Vagina (tissue), 2 donors: ENCODE measurements around the gene PPP1CA. TPM values are rescaled to one million over a fixed set of nuclear protein-coding genes. Genes with fewer than 3 reads are reported as not detected.

Experiments
- DNase-seq, 2 donors: peaks; one replicate each; pipeline ENCODE4 v3.0.0-alpha.2; 2017; ENCODE audit errors: extremely low spot score in 2 of 2
- H3K27ac ChIP-seq: fragments of 200-600 bp; sonication (generic); one replicate; pipeline ENCODE4 v1.5.1; 2019
- H3K27me3 ChIP-seq: fragments of 200-600 bp; sonication (generic); one replicate; pipeline ENCODE4 v1.5.1; 2019
- H3K36me3 ChIP-seq, 2 donors: fragments of 200-600 bp; sonication (generic); one replicate each; pipeline ENCODE4 v1.5.1; 2017 to 2019
- H3K4me1 ChIP-seq: fragments of 200-600 bp; sonication (generic); one replicate; pipeline ENCODE4 v1.5.1; 2019
- H3K4me3 ChIP-seq, 2 donors: fragments of 200-600 bp; sonication (generic); 1 replicate in 1 of 2; 2 replicates in 1 of 2; pipeline ENCODE4 v1.5.1; 2016 to 2019
- H3K9me3 ChIP-seq: fragments of 200-600 bp; sonication (generic); one replicate; pipeline ENCODE4 v1.5.1; 2019
- CTCF ChIP-seq, 3 experiments: fragments of 450-650 bp in 2 of 3; fragments of 200-600 bp in 1 of 3; sonication (generic) in 1 of 3; IDR thresholded peaks; one replicate each; pipeline ENCODE4 v1.5.1; 2017 to 2019; ENCODE audit warnings: antibody characterized with exemption in 3 of 3, mild to moderate bottlenecking in 2 of 3, moderate library complexity in 2 of 3
- POLR2A ChIP-seq, 2 donors: fragments of 450-650 bp; IDR thresholded peaks; one replicate each; pipeline ENCODE4 v1.6.1; 2017; ENCODE audit warnings: antibody characterized with exemption in 2 of 2, mild to moderate bottlenecking in 2 of 2, moderate library complexity in 2 of 2
- POLR2AphosphoS5 ChIP-seq, 2 donors: sonication (generic); formaldehyde crosslinking; IDR thresholded peaks; one replicate each; pipeline ENCODE4 v1.9.0; 2017; ENCODE audit warnings: antibody characterized with exemption in 2 of 2, mild to moderate bottlenecking in 2 of 2, low read depth in 1 of 2; ENCODE audit not compliant: insufficient read depth in 1 of 2
- intact Hi-C: fragments of 100-400 bp; cut with DNase I; formaldehyde crosslinking; loops from one replicate; pipeline ENCODE4 v1.15.1; 2023
- total RNA-seq: library from RNA; depleted of rRNA; stranded (reverse); fragments of >200 nt; gene quantifications from one replicate; pipeline ENCODE4 v1.2.3, GENCODE V29; 2016

The PPP1CA gene
- total RNA-seq, 1 donor from 2014 or later: 102 TPM

- TF ChIP-seq POLR2AphosphoS5 (IDR thresholded peaks at IDR 0.05; ENCODE audit: insufficient read depth in 1 of 2, low read depth in 1 of 2) (no peak), POLR2A (IDR thresholded peaks at IDR 0.05) (no peak), CTCF (IDR thresholded peaks at IDR 0.05) (no peak)
- Histone ChIP-seq H3K9me3 (no peaks in the 10 kb centered on the region), H3K27me3 (no peaks in the 10 kb centered on the region), H3K27ac (peak overlapping the region; percentile 99), H3K4me1 (peaks cover 76% of the 10 kb centered on the region), H3K4me3 (peak overlapping the region; percentile 55 to 70), H3K36me3 (no peaks in the 10 kb centered on the region)
- DNase-seq: no peak
- intact Hi-C loops: loop anchor here (10.0 kb wide), 1 partner anchor 152 kb away; the partner anchor contains the start of genes CDK2AP2 and PITPNM1
These were observed 48.9 kb downstream of the PPP1CA start for GRCh38 chr11:67352546-67353316.

- Histone ChIP-seq H3K27me3 (no peaks in the 10 kb centered on the region), H3K9me3 (no peaks in the 10 kb centered on the region), H3K4me1 (peaks cover 70% of the 10 kb centered on the region), H3K27ac (peak overlapping the region; percentile 99), H3K36me3 (no peaks in the 10 kb centered on the region), H3K4me3 (no peak overlapping the region)
- peak in 1 of 2 donors; percentile 48 for TF ChIP-seq POLR2AphosphoS5 (IDR thresholded peaks at IDR 0.05; ENCODE audit: insufficient read depth in 1 of 2, low read depth in 1 of 2)
- TF ChIP-seq POLR2A (IDR thresholded peaks at IDR 0.05): no peak
- TF ChIP-seq CTCF (IDR thresholded peaks at IDR 0.05): peak; percentile 82 to 93 (median 90)
- no peak for DNase-seq
- intact Hi-C loops: loop anchor here (10.0 kb wide), 1 partner anchor 153 kb away; the partner anchor contains the start of genes CDK2AP2 and PITPNM1
These were observed 50.2 kb downstream of the PPP1CA start for GRCh38 chr11:67351275-67352005.

GRCh38 chr11:67349928-67350465 is 51.7 kb downstream of the PPP1CA start:
- Histone ChIP-seq H3K36me3 (no peaks in the 10 kb centered on the region), H3K4me1 (peaks cover 68% of the 10 kb centered on the region), H3K27me3 (no peaks in the 10 kb centered on the region), H3K4me3 (no peak overlapping the region), H3K27ac (no peak overlapping the region), H3K9me3 (no peaks in the 10 kb centered on the region)
- TF ChIP-seq POLR2AphosphoS5 (IDR thresholded peaks at IDR 0.05; ENCODE audit: insufficient read depth in 1 of 2, low read depth in 1 of 2) (no peak), POLR2A (IDR thresholded peaks at IDR 0.05) (no peak)
- intact Hi-C loops: loop anchor here (5.0 to 10.0 kb wide), 2 partner anchors 32 to 155 kb away; partner anchors contain the start of genes CDK2AP2 and PITPNM1
- DNase-seq: no peak

- Histone ChIP-seq H3K27me3 (no peaks in the 10 kb centered on the region), H3K9me3 (no peaks in the 10 kb centered on the region), H3K27ac (no peak overlapping the region), H3K36me3 (no peaks in the 10 kb centered on the region), H3K4me1 (peaks cover 64% of the 10 kb centered on the region), H3K4me3 (no peak overlapping the region)
- no peak for DNase-seq
- intact Hi-C loops: loop anchor here (5.0 kb wide), 1 partner anchor 33 kb away; no protein-coding TSS in a partner anchor
- TF ChIP-seq CTCF (IDR thresholded peaks at IDR 0.05) (no peak), POLR2A (IDR thresholded peaks at IDR 0.05) (no peak), POLR2AphosphoS5 (IDR thresholded peaks at IDR 0.05; ENCODE audit: insufficient read depth in 1 of 2, low read depth in 1 of 2) (no peak)
These were observed 52.2 kb downstream of the PPP1CA start for GRCh38 chr11:67349457-67349856.

- no peak for DNase-seq
- no peaks in the 10 kb centered on the region for H3K27me3 ChIP-seq
- TF ChIP-seq POLR2A (IDR thresholded peaks at IDR 0.05) (no peak), POLR2AphosphoS5 (IDR thresholded peaks at IDR 0.05; ENCODE audit: insufficient read depth in 1 of 2, low read depth in 1 of 2) (no peak), CTCF (IDR thresholded peaks at IDR 0.05) (no peak)
- peaks cover 60% of the 10 kb centered on the region for H3K4me1 ChIP-seq
- no peak overlapping the region for H3K27ac ChIP-seq
- intact Hi-C loops: loop anchor here (5.0 kb wide), 1 partner anchor 33 kb away; no protein-coding TSS in a partner anchor
- no peak overlapping the region for H3K4me3 ChIP-seq
- H3K9me3 ChIP-seq: no peaks in the 10 kb centered on the region
- H3K36me3 ChIP-seq: no peaks in the 10 kb centered on the region
These were observed 52.6 kb downstream of the PPP1CA start for GRCh38 chr11:67349036-67349435.
